T47D (cell line): ENCODE results near the gene RPA1.

Experiments used
- DNase-seq, 2 experiments: peaks; one replicate each; pipeline versions ENCODE4 v3.0.0 to v3.0.0-alpha.2; 2011 to 2012; ENCODE audit warnings: low read depth in 1 of 2, low spot score in 1 of 2
- JUND ChIP-seq: IDR thresholded peaks from 2 replicates; pipeline ENCODE4 v1.6.1; 2012; ENCODE audit warnings: low read depth
- in situ Hi-C: cut with HindIII; loops from 2 replicates; pipeline ENCODE4 v1.10.0; 2016; ENCODE audit warnings: low sequenced_read_pairs, low pct_unique_long_range_greater_than_20kb

RPA1 gene

GRCh38 chr17:1947743-1948516 is 118.1 kb downstream of the RPA1 start:
- in situ Hi-C loops, result no loop called here
- TF ChIP-seq JUND, result no peak
- DNase-seq, result no peak

GRCh38 chr17:1948517-1948825 is 118.7 kb downstream of the RPA1 start:
- in situ Hi-C loops, result no loop called here
- no peak for DNase-seq
- no peak for TF ChIP-seq JUND
